Stomach (tissue), 9 donors: ENCODE data around the gene ZNF329. TPM values are rescaled to one million over a fixed set of nuclear protein-coding genes. Genes with fewer than 3 reads are reported as not detected.

ENCODE experiments used
- DNase-seq, 2 donors: peaks; one replicate each; pipeline versions ENCODE4 v3.0.0 to v3.0.0-alpha.2; 2013 to 2019
- H3K27ac ChIP-seq, 5 donors: fragments of 200-600 bp in 4 of 5; sonication (generic) in 4 of 5; one replicate each; pipeline ENCODE4 v1.5.1; 2013 to 2019; ENCODE audit warnings: mild to moderate bottlenecking in 1 of 5, moderate library complexity in 1 of 5
- H3K27me3 ChIP-seq, 3 donors: fragments of 200-600 bp; sonication (generic); one replicate each; pipeline ENCODE4 v1.5.1; 2017 to 2019; ENCODE audit warnings: mixed run types in 1 of 3
- H3K36me3 ChIP-seq, 4 donors: fragments of 200-600 bp; sonication (generic); 1 replicate in 3 of 4; 2 replicates in 1 of 4; pipeline ENCODE4 v1.5.1; 2016 to 2019
- H3K4me1 ChIP-seq, 4 donors: fragments of 200-600 bp; sonication (generic); one replicate each; pipeline ENCODE4 v1.5.1; 2016 to 2019
- H3K4me3 ChIP-seq, 4 donors: fragments of 200-600 bp; sonication (generic) in 3 of 4; one replicate each; pipeline ENCODE4 v1.5.1; 2016 to 2019; ENCODE audit warnings: mild to moderate bottlenecking in 1 of 4
- H3K9me3 ChIP-seq, 4 donors: fragments of 200-600 bp; sonication (generic); one replicate each; pipeline ENCODE4 v1.5.1; 2016 to 2019
- CTCF ChIP-seq, 7 experiments: fragments of 450-650 bp in 4 of 7; fragments of 200-600 bp in 3 of 7; sonication (generic) in 3 of 7; IDR thresholded peaks; one replicate each; pipeline ENCODE4 v1.5.1; 2016 to 2019; ENCODE audit warnings: antibody characterized with exemption in 7 of 7, control low read depth in 2 of 7, mild to moderate bottlenecking in 1 of 7
- EP300 ChIP-seq: sonication (generic); formaldehyde crosslinking; IDR thresholded peaks from one replicate; pipeline ENCODE4 v1.6.1; 2017; ENCODE audit warnings: antibody characterized with exemption
- POLR2A ChIP-seq, 4 donors: fragments of 450-650 bp; IDR thresholded peaks; one replicate each; pipeline ENCODE4 v1.6.1; 2016; ENCODE audit warnings: antibody characterized with exemption in 4 of 4, control low read depth in 2 of 4, mild to moderate bottlenecking in 1 of 4, moderate library complexity in 1 of 4
- POLR2AphosphoS5 ChIP-seq, 3 donors: sonication (generic); formaldehyde crosslinking; IDR thresholded peaks; one replicate each; pipeline ENCODE4 v1.6.1; 2016; ENCODE audit warnings: antibody characterized with exemption in 3 of 3
- WGBS, 5 donors: extraction: QIAGEN DNeasy Blood & Tissue Kit in 3 of 5; methylation state at CpG; one replicate each; pipeline versions ENCODE4 v1.1.5 to v1.1.7; 2013 to 2018; 5-methylcytosine and 5-hydroxymethylcytosine counted together
- intact Hi-C: fragments of 100-400 bp; cut with DNase I; formaldehyde crosslinking; loops from one replicate; pipeline ENCODE4 v1.15.1; 2023; ENCODE audit warnings: low total_unique reads
- polyA plus RNA-seq, 3 donors: library from polyadenylated mRNA; stranded (reverse); fragments of 200-250 nt; gene quantifications; one replicate each; pipeline ENCODE4 v1.2.3, GENCODE V29; 2013
- total RNA-seq, 5 donors: library from RNA; depleted of rRNA; stranded (reverse); fragments of >200 nt; gene quantifications; one replicate each; pipeline versions ENCODE4 v1.1.0 to v1.2.3, GENCODE V29; 2014 to 2016
- donor health status: healthy with polysubstance abuse.
- donor health status: Bipolar disorder and iron deficiency.
- donor health status: healthy.

The ZNF329 gene
- total and polyA plus RNA-seq, 8 donors: 0.58 to 18.2 (median 4.2) TPM

GRCh38 chr19:58129284-58129683 is 21.3 kb downstream of the ZNF329 start:
- TF ChIP-seq EP300 (no peak), POLR2A (IDR thresholded peaks at IDR 0.05) (no peak), CTCF (IDR thresholded peaks at IDR 0.05) (no peak), POLR2AphosphoS5 (IDR thresholded peaks at IDR 0.05) (no peak)
- Histone ChIP-seq H3K4me3 (no peak overlapping the region), H3K27me3 (no peaks in the 10 kb centered on the region), H3K36me3 (peaks cover 73 to 97% (median 76%) of the 10 kb centered on the region in 4 donors), H3K4me1 (no peaks in the 10 kb centered on the region), H3K9me3 (peaks cover 99 to 100% (median 100%) of the 10 kb centered on the region in 4 donors), H3K27ac (no peak overlapping the region)
- intact Hi-C loops: no loop called here
- DNase-seq: no peak
- WGBS, 5 donors: 95 to 100% (median 96%) methylated on average over 3 of the region's 3 CpGs

- TF ChIP-seq POLR2AphosphoS5 (IDR thresholded peaks at IDR 0.05) (no peak), POLR2A (IDR thresholded peaks at IDR 0.05) (no peak), CTCF (IDR thresholded peaks at IDR 0.05) (no peak)
- H3K4me3 ChIP-seq: no peak overlapping the region
- peaks cover 94 to 100% (median 100%) of the 10 kb centered on the region in 4 donors for H3K9me3 ChIP-seq
- 91 to 100% (median 98%) methylated on average over 12 of the region's 12 CpGs for WGBS, 5 donors
- intact Hi-C loops: no loop called here
- no peaks in the 10 kb centered on the region for H3K4me1 ChIP-seq
- peaks cover 61 to 86% (median 66%) of the 10 kb centered on the region in 4 donors for H3K36me3 ChIP-seq
- H3K27ac ChIP-seq: no peak overlapping the region
- DNase-seq: no peak
- no peaks in the 10 kb centered on the region for H3K27me3 ChIP-seq
These were observed 22.4 kb downstream of the ZNF329 start for GRCh38 chr19:58128041-58128685.

DNA sequence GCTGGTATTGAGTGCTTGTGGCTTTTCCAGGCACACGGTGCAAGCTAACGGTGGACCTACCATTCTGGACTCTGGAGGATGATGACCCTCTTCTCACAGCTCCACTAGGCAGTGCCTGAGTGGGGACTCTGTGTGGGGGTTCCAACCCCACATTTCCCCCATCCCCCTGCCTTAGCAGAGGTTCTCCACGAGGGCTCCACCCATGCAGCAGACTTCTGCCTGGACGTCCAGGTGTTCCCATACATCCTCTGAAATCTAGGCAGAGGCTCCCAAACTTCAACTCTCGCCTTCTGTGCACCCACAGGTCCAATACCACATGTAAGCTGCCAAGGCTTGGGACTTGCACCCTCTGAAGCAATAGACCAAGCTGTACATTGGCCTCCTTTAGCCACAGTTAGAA is 27.2 kb downstream of the ZNF329 start:
- peaks cover 84 to 100% (median 100%) of the 10 kb centered on the region in 4 donors for H3K9me3 ChIP-seq
- intact Hi-C loops: no loop called here

More for the DNA sequence above, 27.2 kb downstream of the ZNF329 start:
- Histone ChIP-seq H3K27ac (no peak overlapping the region), H3K4me3 (no peak overlapping the region), H3K36me3 (peaks cover 13 to 46% (median 20%) of the 10 kb centered on the region in 4 donors), H3K27me3 (peaks cover 0 to 5% (median under 1%) of the 10 kb centered on the region in 3 donors), H3K4me1 (no peaks in the 10 kb centered on the region)
- no peak for TF ChIP-seq POLR2AphosphoS5 (IDR thresholded peaks at IDR 0.05)
- TF ChIP-seq EP300: no peak
- TF ChIP-seq POLR2A (IDR thresholded peaks at IDR 0.05): no peak
- TF ChIP-seq CTCF (IDR thresholded peaks at IDR 0.05): no peak
- DNase-seq: no peak
- 62 to 80% (median 67%) methylated on average over 4 to 5 of the region's 5 CpGs for WGBS, 5 donors
